GM12878 (cell line): Measurements from ENCODE around the gene GH2. TPM values are rescaled to one million over a fixed set of nuclear protein-coding genes. Genes with fewer than 3 reads are reported as not detected.

ENCODE experiments used
- BHLHE40 ChIP-seq, 2 experiments: fragments of 450-650 bp in 1 of 2; IDR thresholded peaks; 2 replicates each; pipeline ENCODE4 v1.6.1; 2011 to 2017; ENCODE audit warnings: low read depth in 2 of 2, borderline replicate concordance in 1 of 2, improper control_type of control experiment in 1 of 2, low read length in 1 of 2, mild to moderate bottlenecking in 1 of 2
- GABPA ChIP-seq: IDR thresholded peaks from 2 replicates; pipeline ENCODE4 v1.6.1; 2014; ENCODE audit warnings: antibody characterized with exemption, low read depth, mild to moderate bottlenecking, inconsistent platforms
- HCFC1 ChIP-seq: fragments of 150-350 bp; IDR thresholded peaks from 2 replicates; pipeline ENCODE4 v1.6.1; 2014; ENCODE audit warnings: low read length
- HDAC2 ChIP-seq: fragments of 200-600 bp; sonication (generic); IDR thresholded peaks from 2 replicates; pipeline ENCODE4 v1.6.1; 2017
- HDAC6 ChIP-seq: fragments of 200-600 bp; sonication (generic); IDR thresholded peaks from one replicate; pipeline ENCODE4 v1.8.0; 2017; ENCODE audit warnings: antibody characterized with exemption; ENCODE audit not compliant: unreplicated experiment
- HDGF ChIP-seq: fragments of 450-650 bp; IDR thresholded peaks from 2 replicates; pipeline ENCODE4 v1.6.1; 2016; ENCODE audit warnings: antibody characterized with exemption
- IRF4 ChIP-seq: IDR thresholded peaks from 2 replicates; pipeline ENCODE4 v1.6.1; 2011; ENCODE audit warnings: low read depth, low read length
- JUNB ChIP-seq: IDR thresholded peaks from 2 replicates; pipeline ENCODE4 v1.6.1; 2016; ENCODE audit warnings: antibody characterized with exemption, mild to moderate bottlenecking
- NR2C1 ChIP-seq: fragments of 450-650 bp; IDR thresholded peaks from 2 replicates; pipeline ENCODE4 v1.6.1; 2017; ENCODE audit warnings: antibody characterized with exemption, mild to moderate bottlenecking, moderate library complexity
- NRF1 ChIP-seq: conservative IDR thresholded peaks from 2 replicates; pipeline ENCODE4 v1.6.1; 2011; ENCODE audit warnings: mild to moderate bottlenecking, low read depth, low read length, improper control_type of control experiment
- PBX3 ChIP-seq: IDR thresholded peaks from 2 replicates; pipeline ENCODE4 v1.6.1; 2011; ENCODE audit warnings: mild to moderate bottlenecking, low read depth, low read length, moderate library complexity; ENCODE audit not compliant: insufficient replicate concordance
- POLR2AphosphoS2 ChIP-seq: IDR thresholded peaks from 2 replicates; pipeline ENCODE4 v1.6.1; 2011; ENCODE audit warnings: low read depth, mild to moderate bottlenecking, low read length, improper control_type of control experiment, moderate library complexity
- SMAD1 ChIP-seq: fragments of 450-650 bp; IDR thresholded peaks from 2 replicates; pipeline ENCODE4 v1.6.1; 2018; ENCODE audit warnings: mild to moderate bottlenecking, low read depth; ENCODE audit not compliant: partially characterized antibody
- SPI1 ChIP-seq: IDR thresholded peaks from 2 replicates; pipeline ENCODE4 v1.6.1; 2011; ENCODE audit warnings: low read depth, mild to moderate bottlenecking, low read length, moderate library complexity, borderline replicate concordance; ENCODE audit not compliant: insufficient read depth
- SRF ChIP-seq, 2 experiments: IDR thresholded peaks; 2 replicates each; pipeline ENCODE4 v1.6.1; 2011; ENCODE audit warnings: low read depth in 2 of 2, low read length in 2 of 2, mild to moderate bottlenecking in 1 of 2, moderate library complexity in 1 of 2
- STAT1 ChIP-seq: fragments of 450-650 bp; conservative IDR thresholded peaks from 2 replicates; pipeline ENCODE4 v1.6.1; 2014; ENCODE audit warnings: antibody characterized with exemption, mild to moderate bottlenecking
- TARDBP ChIP-seq: IDR thresholded peaks from 2 replicates; pipeline ENCODE4 v1.6.1; 2016; ENCODE audit warnings: borderline replicate concordance
- TCF3 ChIP-seq: IDR thresholded peaks from 2 replicates; pipeline ENCODE4 v1.6.1; 2012; ENCODE audit warnings: low read depth, mild to moderate bottlenecking, low read length, borderline replicate concordance; ENCODE audit not compliant: insufficient read depth
- YY1 ChIP-seq: IDR thresholded peaks from 2 replicates; pipeline ENCODE4 v1.6.1; 2011; ENCODE audit warnings: low read depth, mild to moderate bottlenecking, low read length
- ZBTB11 ChIP-seq: fragments of 450-650 bp; formaldehyde crosslinking; IDR thresholded peaks from 2 replicates; pipeline ENCODE4 v1.5.0; 2022; ENCODE audit warnings: mild to moderate bottlenecking, missing genetic modification characterization
- ZNF622 ChIP-seq: fragments of 450-650 bp; IDR thresholded peaks from 2 replicates; pipeline ENCODE4 v1.6.1; 2017; ENCODE audit warnings: mild to moderate bottlenecking, inconsistent platforms
- ZZZ3 ChIP-seq: IDR thresholded peaks from 2 replicates; pipeline ENCODE4 v1.6.1; 2011; ENCODE audit warnings: low read depth; ENCODE audit not compliant: control insufficient read depth, insufficient read length
- polyA plus RNA-seq, 11 experiments: library from polyadenylated mRNA; depleted of rRNA in 4 of 11; unstranded in 6 of 11; stranded (reverse) in 5 of 11; fragments of >200 nt; fragmentation: Nextera tagmentation in 4 of 11; fragmentation: Illumina TruSeq in 1 of 11; extraction: Ambion mirVana in 4 of 11; extraction: Trizol in 1 of 11; gene quantifications; 1 replicate in 1 of 11; 2 replicates in 10 of 11; pipeline versions ENCODE4 v1.2.1 to v1.2.3, GENCODE V29; 2011 to 2016; ENCODE audit warnings: inconsistent platforms in 2 of 11, missing spikeins in 2 of 11, low read depth in 1 of 11
- total RNA-seq, 4 experiments: library from RNA; depleted of rRNA in 3 of 4; stranded (reverse); fragments of >200 nt in 3 of 4; fragmentation: Illumina TruSeq in 1 of 4; extraction: Trizol in 1 of 4; gene quantifications; 2 replicates each; pipeline versions ENCODE4 v1.2.1 to v1.2.3, GENCODE V29; 2013 to 2021
- TF ChIP-seq, protein P1 (sequence below): IDR thresholded peaks from 2 replicates; pipeline ENCODE4 v1.6.1; 2012; ENCODE audit warnings: low read length, inconsistent platforms
- TF ChIP-seq, protein P2 (sequence below): fragments of 450-650 bp; IDR thresholded peaks from 2 replicates; pipeline ENCODE4 v1.6.1; 2017; ENCODE audit warnings: low read depth, mild to moderate bottlenecking, moderate library complexity

The GH2 gene
- total and polyA plus RNA-seq, 10 of the 15 experiments (the other 5 are each of a cell fraction or from before 2014, with no cell fraction given): not detected

GRCh38 chr17:63848834-63849689 is 32.7 kb downstream of the GH2 start (continued):
- TF ChIP-seq YY1 (peak; percentile 10; the same call in 1 of the 2 replicates), PBX3 (no peak), IRF4 (no peak), ZZZ3 (no peak), TARDBP (no peak), NR2C1 (no peak), HDAC2 (no peak), BHLHE40 (IDR thresholded peaks at IDR 0.05; ENCODE audit: borderline replicate concordance in 1 of 2, low read depth in 2 of 2, low read length in 1 of 2) (peak; percentile 96 to 98), HCFC1 (no peak), GABPA (no peak), ZBTB11 (CRISPR knock-in tag) (no peak), SPI1 (no peak), JUNB (no peak), SMAD1 (no peak), ZNF622 (no peak), HDAC6 (no peak), TCF3 (no peak), STAT1 (peak; percentile 5; the same call in 1 of the 2 replicates), POLR2AphosphoS2 (no peak), NRF1 (no peak), HDGF (no peak; the same call in 1 of the 2 replicates), SRF (IDR thresholded peaks at IDR 0.05; ENCODE audit: low read depth in 2 of 2, low read length in 2 of 2) (no peak)
- TF ChIP-seq, protein P1, sequence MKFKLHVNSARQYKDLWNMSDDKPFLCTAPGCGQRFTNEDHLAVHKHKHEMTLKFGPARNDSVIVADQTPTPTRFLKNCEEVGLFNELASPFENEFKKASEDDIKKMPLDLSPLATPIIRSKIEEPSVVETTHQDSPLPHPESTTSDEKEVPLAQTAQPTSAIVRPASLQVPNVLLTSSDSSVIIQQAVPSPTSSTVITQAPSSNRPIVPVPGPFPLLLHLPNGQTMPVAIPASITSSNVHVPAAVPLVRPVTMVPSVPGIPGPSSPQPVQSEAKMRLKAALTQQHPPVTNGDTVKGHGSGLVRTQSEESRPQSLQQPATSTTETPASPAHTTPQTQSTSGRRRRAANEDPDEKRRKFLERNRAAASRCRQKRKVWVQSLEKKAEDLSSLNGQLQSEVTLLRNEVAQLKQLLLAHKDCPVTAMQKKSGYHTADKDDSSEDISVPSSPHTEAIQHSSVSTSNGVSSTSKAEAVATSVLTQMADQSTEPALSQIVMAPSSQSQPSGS: no peak
- TF ChIP-seq, protein P2, sequence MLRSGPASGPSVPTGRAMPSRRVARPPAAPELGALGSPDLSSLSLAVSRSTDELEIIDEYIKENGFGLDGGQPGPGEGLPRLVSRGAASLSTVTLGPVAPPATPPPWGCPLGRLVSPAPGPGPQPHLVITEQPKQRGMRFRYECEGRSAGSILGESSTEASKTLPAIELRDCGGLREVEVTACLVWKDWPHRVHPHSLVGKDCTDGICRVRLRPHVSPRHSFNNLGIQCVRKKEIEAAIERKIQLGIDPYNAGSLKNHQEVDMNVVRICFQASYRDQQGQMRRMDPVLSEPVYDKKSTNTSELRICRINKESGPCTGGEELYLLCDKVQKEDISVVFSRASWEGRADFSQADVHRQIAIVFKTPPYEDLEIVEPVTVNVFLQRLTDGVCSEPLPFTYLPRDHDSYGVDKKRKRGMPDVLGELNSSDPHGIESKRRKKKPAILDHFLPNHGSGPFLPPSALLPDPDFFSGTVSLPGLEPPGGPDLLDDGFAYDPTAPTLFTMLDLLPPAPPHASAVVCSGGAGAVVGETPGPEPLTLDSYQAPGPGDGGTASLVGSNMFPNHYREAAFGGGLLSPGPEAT: peak; percentile 93
